ENCODE results near the gene SRRD.

The SRRD gene

DNA sequence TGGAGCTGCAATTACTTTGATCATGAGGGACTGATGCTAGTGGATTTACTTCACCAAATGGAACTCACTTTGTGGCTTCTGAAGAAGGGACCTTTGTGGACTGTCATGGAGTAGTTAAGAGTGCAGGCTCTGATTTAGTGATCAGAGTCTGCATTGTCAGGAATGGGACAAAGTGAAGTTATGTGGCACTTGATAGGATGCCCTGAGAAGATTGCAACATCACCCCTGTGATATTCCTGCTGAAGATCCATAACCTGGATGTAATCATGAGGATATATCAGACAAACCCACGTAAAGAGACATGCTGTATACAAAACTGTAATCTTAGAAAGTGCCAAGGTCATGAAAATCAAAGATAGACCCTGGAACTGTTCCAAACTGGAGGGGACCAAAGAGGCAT, 30.2 kb downstream of the SRRD start:
- no peak for ATAC-seq (ENCODE audit: low read depth)
- TF ChIP-seq, protein P1, sequence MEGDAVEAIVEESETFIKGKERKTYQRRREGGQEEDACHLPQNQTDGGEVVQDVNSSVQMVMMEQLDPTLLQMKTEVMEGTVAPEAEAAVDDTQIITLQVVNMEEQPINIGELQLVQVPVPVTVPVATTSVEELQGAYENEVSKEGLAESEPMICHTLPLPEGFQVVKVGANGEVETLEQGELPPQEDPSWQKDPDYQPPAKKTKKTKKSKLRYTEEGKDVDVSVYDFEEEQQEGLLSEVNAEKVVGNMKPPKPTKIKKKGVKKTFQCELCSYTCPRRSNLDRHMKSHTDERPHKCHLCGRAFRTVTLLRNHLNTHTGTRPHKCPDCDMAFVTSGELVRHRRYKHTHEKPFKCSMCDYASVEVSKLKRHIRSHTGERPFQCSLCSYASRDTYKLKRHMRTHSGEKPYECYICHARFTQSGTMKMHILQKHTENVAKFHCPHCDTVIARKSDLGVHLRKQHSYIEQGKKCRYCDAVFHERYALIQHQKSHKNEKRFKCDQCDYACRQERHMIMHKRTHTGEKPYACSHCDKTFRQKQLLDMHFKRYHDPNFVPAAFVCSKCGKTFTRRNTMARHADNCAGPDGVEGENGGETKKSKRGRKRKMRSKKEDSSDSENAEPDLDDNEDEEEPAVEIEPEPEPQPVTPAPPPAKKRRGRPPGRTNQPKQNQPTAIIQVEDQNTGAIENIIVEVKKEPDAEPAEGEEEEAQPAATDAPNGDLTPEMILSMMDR (IDR thresholded peaks at IDR 0.05; ENCODE audit: poor library complexity, severe bottlenecking) = no peak
- Histone ChIP-seq H3K4me3 (ENCODE audit: severe bottlenecking) (peak overlapping the region; percentile 72), H3K9me3 (ENCODE audit: severe bottlenecking) (no peaks in the 10 kb centered on the region), H3K27ac (ENCODE audit: poor library complexity, severe bottlenecking) (no peak overlapping the region), H3K36me3 (ENCODE audit: low read depth) (peaks cover 21% of the 10 kb centered on the region), H3K27me3 (ENCODE audit: insufficient read depth, poor library complexity, severe bottlenecking) (no peaks in the 10 kb centered on the region), H3K4me1 (ENCODE audit: insufficient read depth, poor library complexity, severe bottlenecking) (peaks cover 3% of the 10 kb centered on the region)
- no peak for DNase-seq (ENCODE audit: low spot score)

DNA sequence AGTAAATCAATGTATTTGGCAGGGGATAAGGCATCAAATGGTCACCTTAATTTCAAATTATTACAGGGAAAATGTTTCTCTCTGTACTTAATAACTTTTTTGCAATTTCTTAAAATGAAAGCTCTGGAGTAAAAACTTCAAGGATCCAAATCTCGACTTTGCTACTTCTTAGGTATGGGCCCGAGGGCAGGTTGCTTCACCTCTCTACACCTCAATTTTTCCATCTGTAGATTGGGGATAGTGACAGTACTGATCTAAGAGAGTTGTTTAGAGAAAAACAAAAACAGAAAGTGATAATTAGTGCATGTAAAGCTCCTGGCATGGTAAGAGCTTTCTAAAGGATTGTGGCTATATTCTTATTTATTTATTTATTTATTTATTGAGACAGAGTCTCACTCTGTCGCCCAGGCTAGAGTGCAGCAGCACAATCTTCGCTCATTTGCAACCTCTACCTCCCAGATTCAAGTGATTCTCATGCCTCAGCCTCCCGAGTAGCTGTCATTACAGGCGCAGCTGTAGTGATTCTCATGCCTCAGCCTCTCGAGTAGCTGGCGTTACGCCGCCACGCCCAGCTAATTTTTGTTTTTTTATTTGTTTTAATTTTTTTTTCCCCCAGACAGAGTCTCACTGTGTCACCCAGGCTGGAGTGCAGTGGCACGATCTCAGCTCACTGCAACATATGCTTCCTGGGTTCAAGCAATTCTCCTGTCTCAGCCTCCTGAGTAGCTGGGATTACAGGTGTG, 30.9 kb downstream of the SRRD start:
- Histone ChIP-seq H3K4me3 (ENCODE audit: severe bottlenecking) (no peak overlapping the region), H3K27ac (ENCODE audit: poor library complexity, severe bottlenecking) (no peak overlapping the region), H3K9me3 (ENCODE audit: severe bottlenecking) (no peaks in the 10 kb centered on the region), H3K36me3 (ENCODE audit: low read depth) (peaks cover 14% of the 10 kb centered on the region), H3K27me3 (ENCODE audit: insufficient read depth, poor library complexity, severe bottlenecking) (no peaks in the 10 kb centered on the region), H3K4me1 (ENCODE audit: insufficient read depth, poor library complexity, severe bottlenecking) (peaks cover 3% of the 10 kb centered on the region)
- ATAC-seq (ENCODE audit: low read depth) (no peak), DNase-seq (ENCODE audit: low spot score) (no peak)
- TF ChIP-seq, protein P1 (IDR thresholded peaks at IDR 0.05; ENCODE audit: poor library complexity, severe bottlenecking) = no peak

DNA sequence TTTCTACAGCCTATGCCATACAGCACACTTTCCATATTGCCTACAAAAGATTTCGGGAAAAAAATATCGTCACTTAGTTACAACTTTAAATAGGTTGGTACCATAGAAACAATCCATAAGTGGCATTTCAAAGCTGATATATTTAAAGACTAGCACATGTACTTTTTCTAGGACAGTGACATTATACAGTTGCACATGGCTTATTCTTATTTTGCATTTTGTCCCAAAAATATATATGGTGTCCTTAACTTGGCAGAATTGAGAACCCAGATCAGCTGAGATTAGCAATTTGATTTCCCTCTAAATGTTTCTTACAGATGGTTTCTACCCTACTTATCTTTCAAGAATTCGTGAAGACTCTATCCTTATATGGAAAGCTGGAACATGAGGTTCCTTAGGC, 32.3 kb downstream of the SRRD start:
- no peaks in the 10 kb centered on the region for H3K27me3 ChIP-seq (ENCODE audit: insufficient read depth, poor library complexity, severe bottlenecking)
- no peak for ATAC-seq (ENCODE audit: low read depth)
- no peak overlapping the region for H3K27ac ChIP-seq (ENCODE audit: poor library complexity, severe bottlenecking)
- H3K4me1 ChIP-seq (ENCODE audit: insufficient read depth, poor library complexity, severe bottlenecking) = peaks cover 3% of the 10 kb centered on the region
- peaks cover under 1% of the 10 kb centered on the region for H3K36me3 ChIP-seq (ENCODE audit: low read depth)
- TF ChIP-seq, protein P1 (IDR thresholded peaks at IDR 0.05; ENCODE audit: poor library complexity, severe bottlenecking) = no peak
- no peaks in the 10 kb centered on the region for H3K9me3 ChIP-seq (ENCODE audit: severe bottlenecking)
- DNase-seq (ENCODE audit: low spot score) = no peak
- H3K4me3 ChIP-seq (ENCODE audit: severe bottlenecking) = no peak overlapping the region

DNA sequence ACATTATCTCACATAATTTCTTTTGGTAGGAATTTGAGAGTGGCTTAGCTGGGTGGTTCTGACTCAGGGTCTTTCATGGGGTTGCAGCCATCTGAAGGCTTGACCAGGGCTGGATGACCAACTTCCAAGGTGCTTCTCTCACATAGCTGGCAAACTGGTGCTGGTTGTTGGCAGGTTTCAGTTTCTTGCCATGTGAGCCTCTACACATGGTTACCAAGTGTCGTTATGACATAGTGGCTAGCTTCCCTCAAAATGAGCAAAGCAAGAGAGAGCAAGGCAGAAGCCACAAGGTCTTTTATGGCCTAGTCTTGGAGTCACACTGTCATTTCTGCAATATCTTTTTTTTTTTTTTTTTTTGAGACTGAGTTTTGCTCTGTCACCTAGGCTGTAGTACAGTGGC, 32.8 kb downstream of the SRRD start:
- Histone ChIP-seq H3K4me1 (ENCODE audit: insufficient read depth, poor library complexity, severe bottlenecking) (peaks cover 3% of the 10 kb centered on the region), H3K36me3 (ENCODE audit: low read depth) (no peaks in the 10 kb centered on the region), H3K27me3 (ENCODE audit: insufficient read depth, poor library complexity, severe bottlenecking) (no peaks in the 10 kb centered on the region), H3K4me3 (ENCODE audit: severe bottlenecking) (no peak overlapping the region), H3K9me3 (ENCODE audit: severe bottlenecking) (no peaks in the 10 kb centered on the region), H3K27ac (ENCODE audit: poor library complexity, severe bottlenecking) (no peak overlapping the region)
- ATAC-seq (ENCODE audit: low read depth) (no peak), DNase-seq (ENCODE audit: low spot score) (no peak)
- TF ChIP-seq, protein P1 (IDR thresholded peaks at IDR 0.05; ENCODE audit: poor library complexity, severe bottlenecking) = no peak

DNA sequence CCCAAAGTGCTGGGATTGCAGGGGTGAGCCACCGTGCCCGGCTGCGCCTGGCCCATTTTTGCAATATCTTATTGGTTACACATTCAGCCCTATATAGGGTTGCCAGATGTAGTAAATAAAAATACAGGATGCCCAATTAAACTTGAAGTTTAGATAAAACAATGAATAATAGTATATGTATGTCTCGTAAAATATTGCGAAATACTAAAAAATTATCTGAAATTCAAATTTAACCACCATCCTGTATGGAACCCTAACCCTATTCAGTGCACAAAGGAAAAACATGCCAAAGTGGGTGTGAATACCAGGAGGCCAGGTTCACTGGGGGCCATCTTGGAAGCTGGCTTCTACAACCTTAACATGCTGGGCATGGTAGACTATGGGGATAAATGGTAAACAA, 33.8 kb downstream of the SRRD start:
- Histone ChIP-seq H3K4me1 (ENCODE audit: insufficient read depth, poor library complexity, severe bottlenecking) (peaks cover 3% of the 10 kb centered on the region), H3K9me3 (ENCODE audit: severe bottlenecking) (no peaks in the 10 kb centered on the region), H3K36me3 (ENCODE audit: low read depth) (no peaks in the 10 kb centered on the region), H3K4me3 (ENCODE audit: severe bottlenecking) (no peak overlapping the region), H3K27me3 (ENCODE audit: insufficient read depth, poor library complexity, severe bottlenecking) (no peaks in the 10 kb centered on the region), H3K27ac (ENCODE audit: poor library complexity, severe bottlenecking) (no peak overlapping the region)
- TF ChIP-seq, protein P1 (IDR thresholded peaks at IDR 0.05; ENCODE audit: poor library complexity, severe bottlenecking) = no peak
- ATAC-seq (ENCODE audit: low read depth) (no peak), DNase-seq (ENCODE audit: low spot score) (no peak)
